ENCODE data around the gene KIAA1671.

The KIAA1671 gene

GRCh38 chr22:25104367-25104766 lies 151.9 kb downstream of the KIAA1671 start:
- Histone ChIP-seq H4K20me1 (ENCODE audit: insufficient read depth, low read length) (no peaks in the 10 kb centered on the region), H3K79me2 (ENCODE audit: insufficient read depth, low read length) (no peaks in the 10 kb centered on the region), H3K9me3 (ENCODE audit: low read length) (no peaks in the 10 kb centered on the region), H3K27ac (ENCODE audit: low read depth, low read length, poor library complexity, severe bottlenecking) (no peak overlapping the region), H3K27me3 (ENCODE audit: insufficient read depth, low read length) (peaks cover 4% of the 10 kb centered on the region; the same call in 1 of the 2 replicates), H3K4me3 (ENCODE audit: low read depth, low read length, poor library complexity, severe bottlenecking) (no peak overlapping the region), H2AFZ (ENCODE audit: low read length) (no peak overlapping the region), H3K4me2 (ENCODE audit: low read length) (no peak overlapping the region), H3K36me3 (ENCODE audit: insufficient read depth, low read length) (no peaks in the 10 kb centered on the region), H3K4me1 (ENCODE audit: insufficient read depth, low read length, severe bottlenecking) (no peaks in the 10 kb centered on the region), H3F3A (ENCODE audit: insufficient read depth, low read length) (no peaks in the 10 kb centered on the region), H3K9me2 (ENCODE audit: low read depth, low read length) (no peaks in the 10 kb centered on the region), H3K9ac (ENCODE audit: low read length) (no peak overlapping the region)
- TF ChIP-seq EZH2 (IDR thresholded peaks at IDR 0.05; ENCODE audit: borderline replicate concordance, low read length), result no peak
- TF ChIP-seq CTCF (IDR thresholded peaks at IDR 0.05; ENCODE audit: low read length), result no peak

- no peak overlapping the region for H2AFZ ChIP-seq (ENCODE audit: low read length)
- H3K9ac ChIP-seq (ENCODE audit: low read length), result no peak overlapping the region
- H3K4me1 ChIP-seq (ENCODE audit: insufficient read depth, low read length, severe bottlenecking), result peaks cover under 1% of the 10 kb centered on the region
- no peaks in the 10 kb centered on the region for H3K79me2 ChIP-seq (ENCODE audit: insufficient read depth, low read length)
- no peak for TF ChIP-seq CTCF (IDR thresholded peaks at IDR 0.05; ENCODE audit: low read length)
- no peak for TF ChIP-seq EZH2 (IDR thresholded peaks at IDR 0.05; ENCODE audit: borderline replicate concordance, low read length)
- H3K27ac ChIP-seq (ENCODE audit: low read depth, low read length, poor library complexity, severe bottlenecking), result no peak overlapping the region
- H3K36me3 ChIP-seq (ENCODE audit: insufficient read depth, low read length), result no peaks in the 10 kb centered on the region
- no peak overlapping the region for H3K4me2 ChIP-seq (ENCODE audit: low read length)
- no peaks in the 10 kb centered on the region for H3K9me3 ChIP-seq (ENCODE audit: low read length)
- H3F3A ChIP-seq (ENCODE audit: insufficient read depth, low read length), result no peaks in the 10 kb centered on the region
- H3K27me3 ChIP-seq (ENCODE audit: insufficient read depth, low read length), result peaks cover 4% of the 10 kb centered on the region; the same call in 1 of the 2 replicates
- H4K20me1 ChIP-seq (ENCODE audit: insufficient read depth, low read length), result no peaks in the 10 kb centered on the region
- no peaks in the 10 kb centered on the region for H3K9me2 ChIP-seq (ENCODE audit: low read depth, low read length)
- H3K4me3 ChIP-seq (ENCODE audit: low read depth, low read length, poor library complexity, severe bottlenecking), result no peak overlapping the region
These were observed 153.5 kb downstream of the KIAA1671 start for GRCh38 chr22:25105817-25106650.

- no peak overlapping the region for H3K9ac ChIP-seq (ENCODE audit: low read length)
- H3K36me3 ChIP-seq (ENCODE audit: insufficient read depth, low read length), result no peaks in the 10 kb centered on the region
- no peak for TF ChIP-seq EZH2 (IDR thresholded peaks at IDR 0.05; ENCODE audit: borderline replicate concordance, low read length)
- TF ChIP-seq CTCF (IDR thresholded peaks at IDR 0.05; ENCODE audit: low read length), result no peak
- no peaks in the 10 kb centered on the region for H3K79me2 ChIP-seq (ENCODE audit: insufficient read depth, low read length)
- H3F3A ChIP-seq (ENCODE audit: insufficient read depth, low read length), result no peaks in the 10 kb centered on the region
- no peak overlapping the region for H3K4me2 ChIP-seq (ENCODE audit: low read length)
- H3K27ac ChIP-seq (ENCODE audit: low read depth, low read length, poor library complexity, severe bottlenecking), result no peak overlapping the region
- no peak overlapping the region for H3K4me3 ChIP-seq (ENCODE audit: low read depth, low read length, poor library complexity, severe bottlenecking)
- H3K4me1 ChIP-seq (ENCODE audit: insufficient read depth, low read length, severe bottlenecking), result peaks cover 4% of the 10 kb centered on the region
- no peaks in the 10 kb centered on the region for H3K9me3 ChIP-seq (ENCODE audit: low read length)
- H2AFZ ChIP-seq (ENCODE audit: low read length), result no peak overlapping the region
- H3K27me3 ChIP-seq (ENCODE audit: insufficient read depth, low read length), result peaks cover 4% of the 10 kb centered on the region; the same call in 1 of the 2 replicates
- no peaks in the 10 kb centered on the region for H4K20me1 ChIP-seq (ENCODE audit: insufficient read depth, low read length)
- H3K9me2 ChIP-seq (ENCODE audit: low read depth, low read length), result no peaks in the 10 kb centered on the region
These were observed 157.5 kb downstream of the KIAA1671 start for GRCh38 chr22:25109878-25110595.
